Hematopoietic multipotent progenitor cell treated with erythropoietin and hydrocortisone succinate and interleukin-3 and kit ligand, for 4 days (in vitro differentiated cells): ENCODE results near the gene SP4.
A peak's percentile ranks its signal among the peaks of the same experiment; 100 is the strongest.
"Not testable (repeated sequence)": the region's sequence is repeated elsewhere in the genome, so short reads cannot be mapped to it uniquely, and the experiment has no call there.

Experiments
- DNase-seq: peaks from one replicate; pipeline ENCODE4 v3.0.0-alpha.2; 2015

SP4 gene

GRCh38 chr7:21532485-21532884 is 104.6 kb downstream of the SP4 start:
- peak; percentile 57 for DNase-seq

- DNase-seq, result not testable (repeated sequence)
These were observed 105.8 kb downstream of the SP4 start for GRCh38 chr7:21533646-21534045.

- not testable (repeated sequence) for DNase-seq
These were observed 108.7 kb downstream of the SP4 start for GRCh38 chr7:21536445-21537118.

- DNase-seq, result no peak
These were observed 111.1 kb downstream of the SP4 start for GRCh38 chr7:21538936-21539495.

- DNase-seq, result peak; percentile 74
These were observed 115.1 kb downstream of the SP4 start, which contains the start of gene DNAH11 for GRCh38 chr7:21542891-21543527. Gene DNAH11 (plus strand): TSS chr7:21543039. CDS start chr7:21543246, 207 bp downstream.

GRCh38 chr7:21543528-21544302 is 115.8 kb downstream of the SP4 start:
- peak; percentile 20 for DNase-seq

GRCh38 chr7:21544303-21544656 is 116.4 kb downstream of the SP4 start:
- no peak for DNase-seq

- DNase-seq, result peak; percentile 6
These were observed 116.8 kb downstream of the SP4 start for GRCh38 chr7:21544715-21545114.

- no peak for DNase-seq
These were observed 119.6 kb downstream of the SP4 start for GRCh38 chr7:21547501-21547900.

- no peak for DNase-seq
These were observed 120.6 kb downstream of the SP4 start for GRCh38 chr7:21548491-21548890.

GRCh38 chr7:21550076-21550475 is 122.2 kb downstream of the SP4 start:
- no peak for DNase-seq

GRCh38 chr7:21550821-21551531 is 123.1 kb downstream of the SP4 start:
- no peak for DNase-seq

- no peak for DNase-seq
These were observed 134.5 kb downstream of the SP4 start for GRCh38 chr7:21562385-21562784.
